RWPE1 (cell line): ENCODE measurements around the gene ABCC8.

Experiments used
- CTCF ChIA-PET: fragments of 350-600 bp; sonication (Branson Sonifier 250); formaldehyde crosslinking; extraction: SDS; loops from one replicate; lab custom pipeline; 2021; lab: Yijun Ruan, JAX
- POLR2A ChIA-PET: fragments of 400-600 bp; formaldehyde crosslinking; extraction: SDS; loops from one replicate; lab custom pipeline; 2020; ENCODE audit warnings: antibody characterized with exemption; ENCODE audit not compliant: low non-redundant PET; lab: Yijun Ruan, JAX
- DNase-seq: peaks from one replicate; pipeline ENCODE4 v3.0.0; 2012; ENCODE audit warnings: low spot score
- H3K27ac ChIP-seq: fragments of 450-650 bp; 2 replicates; pipeline ENCODE4 v1.5.1; 2017
- CTCF ChIP-seq: fragments of 450-650 bp; conservative IDR thresholded peaks from 2 replicates; pipeline ENCODE4 v1.5.1; 2017; ENCODE audit warnings: low read depth, mild to moderate bottlenecking

ABCC8 gene

DNA sequence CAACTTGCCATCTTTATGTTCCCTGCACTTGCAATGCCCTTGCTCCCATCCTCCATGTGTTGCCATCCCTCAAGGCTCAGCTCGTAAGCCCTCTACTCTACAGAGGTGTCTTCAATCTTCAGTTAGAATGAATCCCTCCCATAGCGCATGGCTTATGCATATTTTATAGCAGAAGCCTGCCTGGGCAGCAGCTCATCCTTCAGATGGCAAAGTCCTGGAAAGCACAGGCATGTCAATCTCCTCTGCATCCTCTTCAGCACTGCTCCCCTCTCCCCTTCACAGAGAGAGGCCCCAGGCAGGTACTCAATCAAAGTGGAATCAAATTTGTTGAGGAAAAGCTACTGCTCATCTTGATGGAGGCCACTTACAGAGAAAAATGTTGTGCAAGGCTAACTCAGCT is 31.1 kb upstream of the ABCC8 start:
- CTCF ChIA-PET: interaction anchor here (0.8 to 2.1 kb wide), 4 partner anchors 20 to 278 kb away, joined by 3 to 6 read pairs (median 3); no protein-coding TSS in a partner anchor
- DNase-seq: no peak
- TF ChIP-seq CTCF: no peak

DNA sequence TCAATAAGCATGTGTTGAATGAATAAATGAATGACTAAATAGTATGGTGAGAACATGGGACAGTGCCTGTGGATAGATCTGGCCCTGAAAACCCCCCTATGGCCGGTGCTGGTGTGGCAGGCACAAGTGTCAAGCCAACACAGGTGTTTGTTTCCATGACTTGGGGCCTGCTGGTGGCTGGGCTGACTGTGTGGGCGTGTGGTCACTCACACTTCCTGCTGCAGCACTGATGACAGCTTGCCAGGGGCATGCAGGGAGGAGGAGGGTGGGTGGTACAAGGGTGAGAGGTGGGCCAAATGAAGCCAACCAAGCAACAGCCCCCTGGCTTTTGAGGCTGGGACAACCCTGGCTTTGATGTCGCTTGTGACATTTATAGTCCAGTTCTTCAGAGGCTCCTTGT is 30.3 kb upstream of the ABCC8 start:
- CTCF ChIA-PET: interaction anchor here (1.3 to 4.9 kb wide), 3 partner anchors 120 to 277 kb away, joined by 3 to 41 read pairs (median 6); no protein-coding TSS in a partner anchor
- H3K27ac ChIP-seq: no peak overlapping the region
- POLR2A ChIA-PET: no interaction called here
- no peak for TF ChIP-seq CTCF
- DNase-seq: no peak

More for the DNA sequence above, 31.1 kb upstream of the ABCC8 start:
- H3K27ac ChIP-seq: no peak overlapping the region
- POLR2A ChIA-PET: no interaction called here

GRCh38 chr11:17506314-17506713 is 29.7 kb upstream of the ABCC8 start:
- no peak for TF ChIP-seq CTCF
- no peak for DNase-seq
- ChIA-PET CTCF (interaction anchor here (1.3 to 4.9 kb wide), 3 partner anchors 119 to 276 kb away, joined by 3 to 41 read pairs (median 6); no protein-coding TSS in a partner anchor), POLR2A (no interaction called here)
- no peak overlapping the region for H3K27ac ChIP-seq

DNA sequence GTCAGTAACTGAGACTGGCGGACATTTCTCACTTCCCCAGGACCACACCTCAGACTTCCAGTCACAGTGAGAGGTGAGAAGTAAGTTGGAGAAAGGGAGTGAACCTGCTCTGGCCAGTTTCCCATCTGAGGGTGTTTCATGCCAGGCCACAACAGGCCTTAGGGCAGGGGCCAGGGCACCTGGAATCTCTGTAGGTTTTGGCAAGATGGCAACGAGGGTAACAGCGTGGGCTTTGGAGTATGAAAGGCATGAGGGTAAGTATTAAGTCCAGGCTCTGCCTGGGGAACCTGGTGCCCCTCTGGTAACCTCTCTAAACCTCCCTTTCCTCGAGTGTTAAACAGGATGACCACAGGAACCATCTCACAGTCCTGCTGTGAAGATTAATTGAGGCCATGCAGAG is 28.5 kb upstream of the ABCC8 start:
- POLR2A ChIA-PET: no interaction called here
- TF ChIP-seq CTCF: no peak
- CTCF ChIA-PET: interaction anchor here (0.6 to 4.9 kb wide), 6 partner anchors 7 to 152 kb away, joined by 3 to 41 read pairs (median 4); no protein-coding TSS in a partner anchor
- no peak for DNase-seq
- no peak overlapping the region for H3K27ac ChIP-seq

DNA sequence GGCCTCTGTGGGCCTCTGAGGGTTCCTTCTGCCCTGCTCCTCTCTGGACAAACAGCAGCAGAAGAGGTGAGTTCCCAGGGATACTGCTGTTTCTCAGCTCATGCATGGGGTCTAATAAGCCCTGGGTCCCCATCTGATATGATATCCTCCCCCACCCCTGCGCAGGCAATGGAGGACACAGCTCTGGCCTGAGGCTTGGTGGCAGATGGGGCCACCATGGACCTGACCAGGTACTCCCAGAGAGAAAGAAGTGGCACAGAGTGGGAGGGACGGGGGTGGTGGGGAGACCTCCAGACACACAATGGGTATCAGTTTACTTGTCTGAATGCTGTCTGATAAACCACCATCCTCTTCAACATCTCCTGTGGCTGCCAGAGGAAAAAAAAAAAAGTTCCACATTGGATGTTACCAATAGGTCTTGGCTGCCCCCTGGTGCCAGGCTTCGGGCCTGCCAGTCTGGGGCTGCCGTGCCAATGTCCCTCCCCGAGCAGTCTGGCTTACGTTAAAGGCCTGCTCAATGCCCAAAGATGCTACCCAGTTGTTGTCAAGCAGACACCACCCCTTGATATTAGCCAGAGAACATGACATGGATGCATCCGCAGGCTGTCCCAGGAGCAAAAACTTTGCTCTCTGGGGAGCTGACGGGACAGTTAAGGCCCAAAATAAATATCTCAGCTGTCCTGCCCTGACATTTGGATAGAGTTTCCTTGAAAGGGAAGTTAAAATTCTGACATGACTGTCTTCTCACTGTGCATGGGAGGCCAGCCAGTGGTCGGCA is 27.9 kb upstream of the ABCC8 start:
- ChIA-PET CTCF (interaction anchor here (0.5 to 4.9 kb wide), 11 partner anchors 8 to 429 kb away, joined by 3 to 41 read pairs (median 3); no protein-coding TSS in a partner anchor), POLR2A (no interaction called here)
- no peak overlapping the region for H3K27ac ChIP-seq
- peak; percentile 76 for DNase-seq
- peak; percentile 74 for TF ChIP-seq CTCF

GRCh38 chr11:17502630-17503029 is 26.0 kb upstream of the ABCC8 start:
- H3K27ac ChIP-seq: no peak overlapping the region
- POLR2A ChIA-PET: no interaction called here
- no peak for DNase-seq
- TF ChIP-seq CTCF: no peak
- CTCF ChIA-PET: interaction anchor here (0.8 to 4.9 kb wide), 2 partner anchors 59 to 118 kb away, joined by 3 to 41 read pairs; no protein-coding TSS in a partner anchor
